Liver (tissue), 9 donors: ENCODE data around the gene ERC2. TPM values are rescaled to one million over a fixed set of nuclear protein-coding genes. Genes with fewer than 3 reads are reported as not detected.

Experiments
- DNase-seq: peaks from one replicate; pipeline ENCODE4 v3.0.0-alpha.2; 2017; ENCODE audit warnings: low spot score
- H3K27ac ChIP-seq, 2 donors: one replicate each; pipeline ENCODE4 v1.7.0; 2013; ENCODE audit warnings: inconsistent platforms in 2 of 2, low read length in 2 of 2, control low read depth in 1 of 2, low read depth in 1 of 2, mild to moderate bottlenecking in 1 of 2
- H3K27me3 ChIP-seq, 4 donors: one replicate each; pipeline versions ENCODE4 v1.6.1 to v1.7.0; 2013; ENCODE audit warnings: low read length in 3 of 4, inconsistent platforms in 1 of 4, mild to moderate bottlenecking in 1 of 4, moderate library complexity in 1 of 4; ENCODE audit not compliant: control insufficient read depth in 4 of 4, insufficient read depth in 4 of 4
- H3K36me3 ChIP-seq, 4 donors: one replicate each; pipeline versions ENCODE4 v1.6.1 to v1.7.0; 2013; ENCODE audit warnings: low read length in 3 of 4, mild to moderate bottlenecking in 3 of 4, low read depth in 1 of 4, moderate library complexity in 1 of 4; ENCODE audit not compliant: control insufficient read depth in 4 of 4, insufficient read depth in 3 of 4
- H3K4me1 ChIP-seq, 4 donors: one replicate each; pipeline versions ENCODE4 v1.6.1 to v1.7.0; 2013; ENCODE audit warnings: low read length in 3 of 4, mild to moderate bottlenecking in 3 of 4, moderate library complexity in 1 of 4; ENCODE audit not compliant: control insufficient read depth in 4 of 4, insufficient read depth in 4 of 4
- H3K4me3 ChIP-seq, 3 donors: one replicate each; pipeline versions ENCODE4 v1.6.1 to v1.7.0; 2013; ENCODE audit warnings: low read length in 3 of 3, control low read depth in 1 of 3, low read depth in 1 of 3, mild to moderate bottlenecking in 1 of 3
- H3K9ac ChIP-seq, 2 donors: one replicate each; pipeline ENCODE4 v1.7.0; 2013; ENCODE audit warnings: low read length in 2 of 2, mild to moderate bottlenecking in 2 of 2, moderate library complexity in 2 of 2, control low read depth in 1 of 2, low read depth in 1 of 2
- H3K9me3 ChIP-seq, 4 donors: one replicate each; pipeline versions ENCODE4 v1.6.1 to v1.7.0; 2013; ENCODE audit warnings: low read length in 3 of 4; ENCODE audit not compliant: control insufficient read depth in 4 of 4
- EGR1 ChIP-seq, 2 donors: IDR thresholded peaks; 2 replicates each; pipeline ENCODE4 v1.6.1; 2016 to 2018; ENCODE audit warnings: antibody characterized with exemption in 2 of 2, low read depth in 2 of 2
- FOXA1 ChIP-seq: IDR thresholded peaks from 2 replicates; pipeline ENCODE4 v1.6.1; 2016; ENCODE audit warnings: antibody characterized with exemption
- FOXA2 ChIP-seq: IDR thresholded peaks from 2 replicates; pipeline ENCODE4 v1.6.1; 2016; ENCODE audit warnings: antibody characterized with exemption
- GABPA ChIP-seq, 2 donors: IDR thresholded peaks in 1 of 2; conservative IDR thresholded peaks in 1 of 2; 2 replicates each; pipeline ENCODE4 v1.6.1; 2016; ENCODE audit warnings: antibody characterized with exemption in 2 of 2, mild to moderate bottlenecking in 1 of 2, moderate library complexity in 1 of 2
- HNF4A ChIP-seq, 2 donors: conservative IDR thresholded peaks; 2 replicates each; pipeline ENCODE4 v1.6.1; 2016; ENCODE audit warnings: antibody characterized with exemption in 2 of 2, mild to moderate bottlenecking in 2 of 2
- HNF4G ChIP-seq: IDR thresholded peaks from 2 replicates; pipeline ENCODE4 v1.6.1; 2016; ENCODE audit warnings: antibody characterized with exemption
- JUND ChIP-seq, 2 donors: IDR thresholded peaks; 2 replicates each; pipeline ENCODE4 v1.6.1; 2016; ENCODE audit warnings: antibody characterized with exemption in 2 of 2
- NR2F2 ChIP-seq: IDR thresholded peaks from 2 replicates; pipeline ENCODE4 v1.6.1; 2016; ENCODE audit warnings: antibody characterized with exemption
- RAD21 ChIP-seq, 2 donors: IDR thresholded peaks; 2 replicates each; pipeline ENCODE4 v1.6.1; 2016; ENCODE audit warnings: antibody characterized with exemption in 2 of 2, mild to moderate bottlenecking in 2 of 2
- RXRA ChIP-seq, 2 donors: IDR thresholded peaks; 2 replicates each; pipeline ENCODE4 v1.6.1; 2017 to 2018; ENCODE audit warnings: antibody characterized with exemption in 2 of 2, mild to moderate bottlenecking in 1 of 2
- SP1 ChIP-seq: IDR thresholded peaks from 2 replicates; pipeline ENCODE4 v1.6.1; 2018; ENCODE audit warnings: antibody characterized with exemption, mild to moderate bottlenecking
- TAF1 ChIP-seq: conservative IDR thresholded peaks from 2 replicates; pipeline ENCODE4 v1.6.1; 2016; ENCODE audit warnings: antibody characterized with exemption, mild to moderate bottlenecking
- YY1 ChIP-seq: IDR thresholded peaks from 2 replicates; pipeline ENCODE4 v1.6.1; 2016; ENCODE audit warnings: antibody characterized with exemption, mild to moderate bottlenecking
- WGBS: extraction: QIAGEN DNeasy Blood & Tissue Kit; methylation state at CpG from one replicate; pipeline ENCODE4 v1.1.7; 2013; 5-methylcytosine and 5-hydroxymethylcytosine counted together
- polyA plus RNA-seq, 2 donors: library from polyadenylated mRNA; stranded (reverse) in 1 of 2; unstranded in 1 of 2; fragments of 200-250 nt in 1 of 2; fragments of >200 nt in 1 of 2; fragmentation: Nextera tagmentation in 1 of 2; extraction: Ambion mirVana in 1 of 2; gene quantifications; one replicate each; pipeline versions ENCODE4 v1.2.1 to v1.2.3, GENCODE V29; 2013 to 2015
- total RNA-seq, 2 donors: library from RNA; depleted of rRNA; stranded (reverse); fragments of >200 nt; gene quantifications; one replicate each; pipeline ENCODE4 v1.2.3, GENCODE V29; 2014
- TF ChIP-seq, protein P1 (sequence below): fragments of 150-350 bp; IDR thresholded peaks from 2 replicates; pipeline ENCODE4 v1.5.1; 2017; ENCODE audit warnings: improper control_type of control experiment, low read depth, low read length; ENCODE audit not compliant: missing input control
- TF ChIP-seq, protein P2 (sequence below): IDR thresholded peaks from 2 replicates; pipeline ENCODE4 v1.6.1; 2016; ENCODE audit warnings: antibody characterized with exemption
- TF ChIP-seq, protein P3 (sequence below): IDR thresholded peaks from 2 replicates; pipeline ENCODE4 v1.6.1; 2016; ENCODE audit warnings: antibody characterized with exemption, mild to moderate bottlenecking
- donor health status: healthy.
- donor health status: healthy.
- donor health status: healthy.
- donor health status: healthy.
- donor health status: healthy.

ERC2 gene
- total and polyA plus RNA-seq, 4 donors = 0.14 to 0.25 TPM; not detected in 2

DNA sequence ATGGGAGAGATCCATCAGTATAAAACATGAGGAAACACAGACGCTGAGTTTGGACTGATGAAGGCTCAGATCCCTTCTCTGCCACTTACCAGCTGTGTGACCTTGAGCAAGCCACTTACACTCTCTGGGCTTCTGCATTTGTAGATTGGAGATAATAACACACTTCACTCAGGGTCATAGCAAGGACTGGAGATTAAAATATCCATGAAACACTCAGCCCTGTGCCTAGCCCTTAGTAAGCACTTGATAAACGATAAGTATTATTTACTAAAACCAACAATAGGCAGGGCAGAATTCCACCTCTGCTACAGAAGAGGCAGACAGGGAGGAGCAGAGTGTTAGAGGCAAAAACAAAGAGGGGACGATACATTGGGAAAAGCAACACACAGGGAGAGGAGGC is 560.7 kb downstream of the ERC2 start:
- H3K36me3 ChIP-seq = no peaks in the 10 kb centered on the region
- TF ChIP-seq GABPA (IDR thresholded peaks at IDR 0.05 in 1 of 2, conservative IDR thresholded peaks at IDR 0.05 in 1 of 2) (no peak), RAD21 (IDR thresholded peaks at IDR 0.05) (no peak), TAF1 (no peak), HNF4A (conservative IDR thresholded peaks at IDR 0.05) (no peak), EGR1 (IDR thresholded peaks at IDR 0.05; ENCODE audit: low read depth in 2 of 2) (no peak), HNF4G (no peak), RXRA (IDR thresholded peaks at IDR 0.05) (no peak), FOXA1 (no peak), YY1 (no peak)
- TF ChIP-seq, protein P1, sequence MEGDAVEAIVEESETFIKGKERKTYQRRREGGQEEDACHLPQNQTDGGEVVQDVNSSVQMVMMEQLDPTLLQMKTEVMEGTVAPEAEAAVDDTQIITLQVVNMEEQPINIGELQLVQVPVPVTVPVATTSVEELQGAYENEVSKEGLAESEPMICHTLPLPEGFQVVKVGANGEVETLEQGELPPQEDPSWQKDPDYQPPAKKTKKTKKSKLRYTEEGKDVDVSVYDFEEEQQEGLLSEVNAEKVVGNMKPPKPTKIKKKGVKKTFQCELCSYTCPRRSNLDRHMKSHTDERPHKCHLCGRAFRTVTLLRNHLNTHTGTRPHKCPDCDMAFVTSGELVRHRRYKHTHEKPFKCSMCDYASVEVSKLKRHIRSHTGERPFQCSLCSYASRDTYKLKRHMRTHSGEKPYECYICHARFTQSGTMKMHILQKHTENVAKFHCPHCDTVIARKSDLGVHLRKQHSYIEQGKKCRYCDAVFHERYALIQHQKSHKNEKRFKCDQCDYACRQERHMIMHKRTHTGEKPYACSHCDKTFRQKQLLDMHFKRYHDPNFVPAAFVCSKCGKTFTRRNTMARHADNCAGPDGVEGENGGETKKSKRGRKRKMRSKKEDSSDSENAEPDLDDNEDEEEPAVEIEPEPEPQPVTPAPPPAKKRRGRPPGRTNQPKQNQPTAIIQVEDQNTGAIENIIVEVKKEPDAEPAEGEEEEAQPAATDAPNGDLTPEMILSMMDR = no peak
- TF ChIP-seq, protein P2, sequence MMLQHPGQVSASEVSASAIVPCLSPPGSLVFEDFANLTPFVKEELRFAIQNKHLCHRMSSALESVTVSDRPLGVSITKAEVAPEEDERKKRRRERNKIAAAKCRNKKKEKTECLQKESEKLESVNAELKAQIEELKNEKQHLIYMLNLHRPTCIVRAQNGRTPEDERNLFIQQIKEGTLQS = no peak
- TF ChIP-seq, protein P3, sequence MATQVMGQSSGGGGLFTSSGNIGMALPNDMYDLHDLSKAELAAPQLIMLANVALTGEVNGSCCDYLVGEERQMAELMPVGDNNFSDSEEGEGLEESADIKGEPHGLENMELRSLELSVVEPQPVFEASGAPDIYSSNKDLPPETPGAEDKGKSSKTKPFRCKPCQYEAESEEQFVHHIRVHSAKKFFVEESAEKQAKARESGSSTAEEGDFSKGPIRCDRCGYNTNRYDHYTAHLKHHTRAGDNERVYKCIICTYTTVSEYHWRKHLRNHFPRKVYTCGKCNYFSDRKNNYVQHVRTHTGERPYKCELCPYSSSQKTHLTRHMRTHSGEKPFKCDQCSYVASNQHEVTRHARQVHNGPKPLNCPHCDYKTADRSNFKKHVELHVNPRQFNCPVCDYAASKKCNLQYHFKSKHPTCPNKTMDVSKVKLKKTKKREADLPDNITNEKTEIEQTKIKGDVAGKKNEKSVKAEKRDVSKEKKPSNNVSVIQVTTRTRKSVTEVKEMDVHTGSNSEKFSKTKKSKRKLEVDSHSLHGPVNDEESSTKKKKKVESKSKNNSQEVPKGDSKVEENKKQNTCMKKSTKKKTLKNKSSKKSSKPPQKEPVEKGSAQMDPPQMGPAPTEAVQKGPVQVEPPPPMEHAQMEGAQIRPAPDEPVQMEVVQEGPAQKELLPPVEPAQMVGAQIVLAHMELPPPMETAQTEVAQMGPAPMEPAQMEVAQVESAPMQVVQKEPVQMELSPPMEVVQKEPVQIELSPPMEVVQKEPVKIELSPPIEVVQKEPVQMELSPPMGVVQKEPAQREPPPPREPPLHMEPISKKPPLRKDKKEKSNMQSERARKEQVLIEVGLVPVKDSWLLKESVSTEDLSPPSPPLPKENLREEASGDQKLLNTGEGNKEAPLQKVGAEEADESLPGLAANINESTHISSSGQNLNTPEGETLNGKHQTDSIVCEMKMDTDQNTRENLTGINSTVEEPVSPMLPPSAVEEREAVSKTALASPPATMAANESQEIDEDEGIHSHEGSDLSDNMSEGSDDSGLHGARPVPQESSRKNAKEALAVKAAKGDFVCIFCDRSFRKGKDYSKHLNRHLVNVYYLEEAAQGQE = no peak
- no peak overlapping the region for H3K27ac ChIP-seq
- no peaks in the 10 kb centered on the region for H3K4me1 ChIP-seq
- no peaks in the 10 kb centered on the region for H3K9me3 ChIP-seq
- WGBS = 73% methylated on average over 3 of the region's 3 CpGs
- H3K9ac ChIP-seq = no peak overlapping the region
- no peak for DNase-seq
- H3K4me3 ChIP-seq = no peak overlapping the region
- no peaks in the 10 kb centered on the region for H3K27me3 ChIP-seq

DNA sequence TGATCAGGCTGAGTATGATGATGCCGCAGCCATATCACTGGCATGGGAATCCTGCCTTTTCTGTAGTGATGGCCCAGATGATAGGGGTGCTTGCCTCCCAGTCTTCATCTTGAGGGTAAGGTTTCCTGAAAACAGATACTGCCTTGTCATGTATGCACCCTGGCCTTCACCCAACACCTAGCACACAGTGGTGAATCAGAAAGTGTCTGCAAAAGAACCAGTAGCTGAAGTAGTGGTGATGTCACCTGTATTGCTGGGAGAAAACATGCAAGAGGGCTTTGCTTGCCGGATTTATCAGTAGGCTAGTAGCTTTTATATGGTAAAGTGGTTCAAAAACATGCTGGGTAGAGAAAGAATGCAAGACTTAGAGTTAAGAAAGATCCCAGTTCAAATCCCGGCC is 561.4 kb downstream of the ERC2 start:
- Histone ChIP-seq H3K4me1 (no peaks in the 10 kb centered on the region), H3K4me3 (no peak overlapping the region), H3K27me3 (no peaks in the 10 kb centered on the region), H3K9me3 (no peaks in the 10 kb centered on the region), H3K9ac (no peak overlapping the region), H3K27ac (no peak overlapping the region), H3K36me3 (no peaks in the 10 kb centered on the region)
- TF ChIP-seq HNF4A (conservative IDR thresholded peaks at IDR 0.05) = no peak
- DNase-seq = no peak
- 92% methylated on average over 3 of the region's 3 CpGs for WGBS

DNA sequence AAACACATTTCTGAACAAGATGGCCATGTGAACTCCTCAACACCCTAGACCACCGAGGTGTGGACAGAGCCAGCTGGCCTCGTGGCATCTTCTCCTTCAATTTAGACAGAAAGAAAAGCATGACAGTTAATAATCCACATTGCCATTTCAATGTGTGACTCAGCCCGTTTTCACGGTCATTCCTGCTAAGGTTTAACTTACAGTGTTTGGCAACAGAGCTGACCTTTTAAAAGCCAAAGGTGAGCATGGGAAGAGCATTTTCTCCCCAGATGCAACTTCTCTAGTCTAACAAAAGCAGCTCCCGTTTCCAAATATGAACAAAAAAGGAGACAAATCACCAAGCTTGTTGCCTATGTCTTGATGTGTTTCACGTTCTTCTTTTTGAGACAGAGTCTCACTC is 563.6 kb downstream of the ERC2 start:
- no peak overlapping the region for H3K4me3 ChIP-seq
- H3K27me3 ChIP-seq = no peaks in the 10 kb centered on the region
- H3K27ac ChIP-seq = no peak overlapping the region
- no peak overlapping the region for H3K9ac ChIP-seq
- 48% methylated on average over 6 of the region's 6 CpGs for WGBS
- no peaks in the 10 kb centered on the region for H3K36me3 ChIP-seq
- H3K4me1 ChIP-seq = no peaks in the 10 kb centered on the region
- no peaks in the 10 kb centered on the region for H3K9me3 ChIP-seq
- no peak for DNase-seq
- TF ChIP-seq, protein P2 = no peak
- TF ChIP-seq HNF4G = no peak
- TF ChIP-seq GABPA (IDR thresholded peaks at IDR 0.05 in 1 of 2, conservative IDR thresholded peaks at IDR 0.05 in 1 of 2) = no peak
- no peak for TF ChIP-seq FOXA2
- TF ChIP-seq NR2F2 = no peak
- TF ChIP-seq RXRA (IDR thresholded peaks at IDR 0.05) = no peak
- TF ChIP-seq JUND (IDR thresholded peaks at IDR 0.05) = no peak
- TF ChIP-seq, protein P1 = no peak
- no peak for TF ChIP-seq YY1
- TF ChIP-seq, protein P3 = no peak
- TF ChIP-seq SP1 = no peak
- no peak for TF ChIP-seq EGR1 (IDR thresholded peaks at IDR 0.05; ENCODE audit: low read depth in 2 of 2)
